22Rv1 (cell line): ENCODE measurements around the gene ZNF841.

Experiments used
- CTCF ChIP-seq: fragments of 450-650 bp; IDR thresholded peaks from 2 replicates; pipeline ENCODE4 v1.5.1; 2017; ENCODE audit warnings: mild to moderate bottlenecking
- ZFX ChIP-seq: fragments of 450-650 bp; IDR thresholded peaks from 2 replicates; pipeline ENCODE4 v1.6.1; 2017; ENCODE audit warnings: antibody characterized with exemption, borderline replicate concordance

GRCh38 chr19:52102782-52103181 is 7.2 kb upstream of the ZNF841 start:
- TF ChIP-seq CTCF: no peak
- no peak for TF ChIP-seq ZFX
